AG04450 (cell line): ENCODE data around the gene DHX38. TPM values are rescaled to one million over a fixed set of nuclear protein-coding genes. Genes with fewer than 3 reads are reported as not detected.

Experiments
- CTCF ChIA-PET: fragments of 300-600, 350-600 bp; formaldehyde crosslinking; extraction: SDS; loops from one replicate; lab custom pipeline; 2022; ENCODE audit warnings: antibody characterized with exemption, inconsistent platforms; lab: Charles Lee
- POLR2A ChIA-PET: fragments of 350-600 bp; formaldehyde crosslinking; extraction: SDS; loops from one replicate; lab custom pipeline; 2021; ENCODE audit warnings: antibody characterized with exemption, inconsistent platforms; lab: Yijun Ruan, JAX
- DNase-seq: peaks from one replicate; pipeline ENCODE4 v3.0.0-alpha.2; 2011; ENCODE audit warnings: low read depth, low spot score
- H3K27ac ChIP-seq: one replicate; pipeline ENCODE4 v1.5.1; 2012; ENCODE audit warnings: low read depth, low read length, control low read depth
- H3K27me3 ChIP-seq: one replicate; pipeline ENCODE4 v1.6.0; 2012; ENCODE audit warnings: low read length; ENCODE audit not compliant: control insufficient read depth, insufficient read depth
- H3K4me3 ChIP-seq: 2 replicates; pipeline ENCODE4 v1.5.1; 2011; ENCODE audit warnings: mild to moderate bottlenecking, low read depth, low read length, control low read depth
- H3K9me3 ChIP-seq: 2 replicates; pipeline ENCODE4 v1.5.1; 2012; ENCODE audit warnings: low read length; ENCODE audit not compliant: control insufficient read depth, insufficient read depth
- polyA plus RNA-seq: library from polyadenylated mRNA; depleted of rRNA; stranded (reverse); fragments of >200 nt; gene quantifications from 2 replicates; pipeline ENCODE4 v1.2.3, GENCODE V29; 2011
- TF ChIP-seq, protein P1 (sequence below): IDR thresholded peaks from 2 replicates; pipeline ENCODE4 v1.5.1; 2011; ENCODE audit warnings: low read depth, low read length, control low read depth, inconsistent platforms

DHX38 gene
- polyA plus RNA-seq, 1 experiment: 26.8 TPM

- CTCF ChIA-PET: no interaction called here
- POLR2A ChIA-PET: no interaction called here
Measured at GRCh38 chr16:72107371-72107770, 13.7 kb downstream of the DHX38 start.

GRCh38 chr16:72108353-72109102, 14.9 kb downstream of the DHX38 start:
- POLR2A ChIA-PET: no interaction called here
- Histone ChIP-seq H3K27ac (no peak overlapping the region), H3K4me3 (no peak overlapping the region), H3K9me3 (no peaks in the 10 kb centered on the region), H3K27me3 (no peaks in the 10 kb centered on the region)
- no peak for DNase-seq
- TF ChIP-seq, protein P1, sequence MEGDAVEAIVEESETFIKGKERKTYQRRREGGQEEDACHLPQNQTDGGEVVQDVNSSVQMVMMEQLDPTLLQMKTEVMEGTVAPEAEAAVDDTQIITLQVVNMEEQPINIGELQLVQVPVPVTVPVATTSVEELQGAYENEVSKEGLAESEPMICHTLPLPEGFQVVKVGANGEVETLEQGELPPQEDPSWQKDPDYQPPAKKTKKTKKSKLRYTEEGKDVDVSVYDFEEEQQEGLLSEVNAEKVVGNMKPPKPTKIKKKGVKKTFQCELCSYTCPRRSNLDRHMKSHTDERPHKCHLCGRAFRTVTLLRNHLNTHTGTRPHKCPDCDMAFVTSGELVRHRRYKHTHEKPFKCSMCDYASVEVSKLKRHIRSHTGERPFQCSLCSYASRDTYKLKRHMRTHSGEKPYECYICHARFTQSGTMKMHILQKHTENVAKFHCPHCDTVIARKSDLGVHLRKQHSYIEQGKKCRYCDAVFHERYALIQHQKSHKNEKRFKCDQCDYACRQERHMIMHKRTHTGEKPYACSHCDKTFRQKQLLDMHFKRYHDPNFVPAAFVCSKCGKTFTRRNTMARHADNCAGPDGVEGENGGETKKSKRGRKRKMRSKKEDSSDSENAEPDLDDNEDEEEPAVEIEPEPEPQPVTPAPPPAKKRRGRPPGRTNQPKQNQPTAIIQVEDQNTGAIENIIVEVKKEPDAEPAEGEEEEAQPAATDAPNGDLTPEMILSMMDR: no peak
- CTCF ChIA-PET: no interaction called here

More at GRCh38 chr16:72107371-72107770, 13.7 kb downstream of the DHX38 start:
- Histone ChIP-seq H3K4me3 (no peak overlapping the region), H3K27me3 (no peaks in the 10 kb centered on the region), H3K27ac (no peak overlapping the region), H3K9me3 (no peaks in the 10 kb centered on the region)
- TF ChIP-seq, protein P1: no peak
- no peak for DNase-seq

GRCh38 chr16:72109300-72109699, 15.7 kb downstream of the DHX38 start:
- ChIA-PET POLR2A (no interaction called here), CTCF (no interaction called here)
- TF ChIP-seq, protein P1: no peak

DNA sequence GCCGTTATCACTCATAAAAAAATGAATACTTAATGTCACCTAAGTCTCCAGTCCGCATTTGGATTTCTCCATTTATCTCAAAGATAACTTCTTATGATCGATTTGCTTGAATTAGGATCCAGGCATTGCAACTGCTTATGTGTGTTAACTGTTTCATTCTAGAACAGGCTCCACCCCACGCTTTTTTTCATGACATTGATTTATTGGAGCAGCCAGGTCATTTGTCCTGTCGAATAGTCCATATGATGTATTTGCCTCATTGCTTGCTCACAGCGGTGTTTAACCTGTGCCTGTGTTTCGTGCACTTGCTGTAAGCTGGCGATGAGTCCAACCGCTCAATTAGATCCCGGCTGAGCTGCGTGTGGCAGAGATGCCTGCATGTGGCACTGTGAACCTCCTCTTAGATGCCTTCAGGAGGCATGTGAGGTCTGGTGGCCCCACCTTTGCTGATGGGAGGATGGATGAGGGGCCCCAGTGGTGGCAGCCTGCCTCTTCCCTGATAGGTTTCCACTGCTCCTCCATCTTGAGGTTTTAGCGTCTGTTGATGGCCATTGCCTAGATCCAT, 16.4 kb downstream of the DHX38 start:
- Histone ChIP-seq H3K27me3 (no peaks in the 10 kb centered on the region), H3K4me3 (no peak overlapping the region), H3K9me3 (no peaks in the 10 kb centered on the region), H3K27ac (no peak overlapping the region)
- TF ChIP-seq, protein P1: no peak
- ChIA-PET POLR2A (no interaction called here), CTCF (no interaction called here)
- DNase-seq: no peak

More at GRCh38 chr16:72109300-72109699, 15.7 kb downstream of the DHX38 start:
- no peak overlapping the region for H3K27ac ChIP-seq
- no peak overlapping the region for H3K4me3 ChIP-seq
- no peaks in the 10 kb centered on the region for H3K9me3 ChIP-seq
- H3K27me3 ChIP-seq: no peaks in the 10 kb centered on the region
- no peak for DNase-seq
